Measurements from ENCODE around the gene NOP14. TPM values are rescaled to one million over a fixed set of nuclear protein-coding genes. Genes with fewer than 3 reads are reported as not detected.

NOP14 gene
- total RNA-seq, 4 donors from 2014 or later: 8.6 to 43.0 (median 12.8) TPM

GRCh38 chr4:2937146-2937857 is 25.9 kb downstream of the NOP14 start:
- in situ Hi-C loops (cut with MboI; ENCODE audit: low pct_ligation_motif_present in 1 of 4, low pct_unique_long_range_greater_than_20kb in 1 of 4, low sequenced_read_pairs in 3 of 4): loop anchor here in 2 of 4 donors (25.0 kb wide), 1 partner anchor 175 kb away; the partner anchor contains the start of gene TNIP2 (in 2 of the 2)
- Histone ChIP-seq H3K27ac (peak overlapping the region in 1 of 4 donors; percentile 12), H3K36me3 (peaks cover 0 to 20% (median 4%) of the 10 kb centered on the region in 4 donors), H3K27me3 (no peaks in the 10 kb centered on the region), H3K9me3 (no peaks in the 10 kb centered on the region), H3K4me1 (peaks cover 11 to 32% (median 27%) of the 10 kb centered on the region in 4 donors), H3K4me3 (no peak overlapping the region)
- intact Hi-C loops (cut with DNase I; ENCODE audit: low total_unique reads): no loop called here
- peak; percentile 4 for DNase-seq
- TF ChIP-seq CTCF (IDR thresholded peaks at IDR 0.05): no peak
- TF ChIP-seq EP300 (IDR thresholded peaks at IDR 0.05; ENCODE audit: low read depth): no peak
- no peak for TF ChIP-seq POLR2AphosphoS5 (IDR thresholded peaks at IDR 0.05)
- TF ChIP-seq POLR2A (IDR thresholded peaks at IDR 0.05): no peak
- 73 to 100% methylated on average over 1 to 21 of the region's 23 CpGs for WGBS, 2 donors (ENCODE audit: low coverage in 1 of 2)

DNA sequence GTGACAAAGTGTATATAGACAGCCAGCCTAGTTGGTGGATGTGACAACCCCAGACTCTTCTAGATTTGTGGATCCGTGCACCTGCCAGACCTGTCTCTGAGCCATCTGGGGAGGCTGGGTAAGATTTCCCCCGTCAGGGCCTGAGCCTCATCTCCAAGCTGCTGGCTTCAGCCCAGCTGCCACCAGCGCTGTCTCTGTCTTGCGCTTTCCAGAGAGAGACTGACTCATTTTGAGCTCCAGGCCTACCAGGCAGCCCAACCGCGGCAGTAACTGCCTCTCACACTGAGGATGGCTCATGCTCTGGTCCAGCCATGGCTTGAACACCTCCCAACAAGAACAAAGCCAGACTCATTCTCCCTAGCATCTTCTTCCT is 26.4 kb downstream of the NOP14 start:
- peak overlapping the region in 1 of 4 donors; percentile 12 for H3K27ac ChIP-seq
- intact Hi-C loops (cut with DNase I; ENCODE audit: low total_unique reads): no loop called here
- 47 to 70% methylated on average over 5 to 6 of the region's 6 CpGs for WGBS, 2 donors (ENCODE audit: low coverage in 1 of 2)
- TF ChIP-seq POLR2AphosphoS5 (IDR thresholded peaks at IDR 0.05) (no peak), EP300 (IDR thresholded peaks at IDR 0.05; ENCODE audit: low read depth) (no peak), CTCF (IDR thresholded peaks at IDR 0.05) (no peak), POLR2A (IDR thresholded peaks at IDR 0.05) (no peak)
- H3K9me3 ChIP-seq: no peaks in the 10 kb centered on the region
- no peak for DNase-seq
- no peaks in the 10 kb centered on the region for H3K27me3 ChIP-seq
- peaks cover 11 to 34% (median 25%) of the 10 kb centered on the region in 4 donors for H3K4me1 ChIP-seq
- H3K4me3 ChIP-seq: no peak overlapping the region
- in situ Hi-C loops (cut with MboI; ENCODE audit: low pct_ligation_motif_present in 1 of 4, low pct_unique_long_range_greater_than_20kb in 1 of 4, low sequenced_read_pairs in 3 of 4): loop anchor here in 2 of 4 donors (25.0 kb wide), 1 partner anchor 174 kb away; the partner anchor contains the start of gene TNIP2 (in 2 of the 2)
- H3K36me3 ChIP-seq: peaks cover 0 to 20% (median 4%) of the 10 kb centered on the region in 4 donors

- DNase-seq: no peak
- peaks cover 11 to 41% (median 31%) of the 10 kb centered on the region in 4 donors for H3K4me1 ChIP-seq
- peak overlapping the region; percentile 90 to 97 (median 92) for H3K27ac ChIP-seq
- no peaks in the 10 kb centered on the region for H3K9me3 ChIP-seq
- H3K4me3 ChIP-seq: peak overlapping the region in 3 of 4 donors; percentile 64 to 95 (median 78)
- 77 to 80% methylated on average over 1 to 20 of the region's 20 CpGs for WGBS, 2 donors (ENCODE audit: low coverage in 1 of 2)
- H3K36me3 ChIP-seq: peaks cover 0 to 20% (median 4%) of the 10 kb centered on the region in 4 donors
- in situ Hi-C loops (cut with MboI; ENCODE audit: low pct_ligation_motif_present in 1 of 4, low pct_unique_long_range_greater_than_20kb in 1 of 4, low sequenced_read_pairs in 3 of 4): loop anchor here in 2 of 4 donors (25.0 kb wide), 1 partner anchor 174 kb away; the partner anchor contains the start of gene TNIP2 (in 2 of the 2)
- no peak for TF ChIP-seq POLR2AphosphoS5 (IDR thresholded peaks at IDR 0.05)
- no peak for TF ChIP-seq CTCF (IDR thresholded peaks at IDR 0.05)
- TF ChIP-seq POLR2A (IDR thresholded peaks at IDR 0.05): no peak
- no peak for TF ChIP-seq EP300 (IDR thresholded peaks at IDR 0.05; ENCODE audit: low read depth)
- no peaks in the 10 kb centered on the region for H3K27me3 ChIP-seq
- intact Hi-C loops (cut with DNase I; ENCODE audit: low total_unique reads): no loop called here
Measured at GRCh38 chr4:2935762-2936743, 27.2 kb downstream of the NOP14 start.

All from transverse colon (tissue), 4 donors.